Measurements from ENCODE around the gene CFAP45.

Gene CFAP45, protein sequence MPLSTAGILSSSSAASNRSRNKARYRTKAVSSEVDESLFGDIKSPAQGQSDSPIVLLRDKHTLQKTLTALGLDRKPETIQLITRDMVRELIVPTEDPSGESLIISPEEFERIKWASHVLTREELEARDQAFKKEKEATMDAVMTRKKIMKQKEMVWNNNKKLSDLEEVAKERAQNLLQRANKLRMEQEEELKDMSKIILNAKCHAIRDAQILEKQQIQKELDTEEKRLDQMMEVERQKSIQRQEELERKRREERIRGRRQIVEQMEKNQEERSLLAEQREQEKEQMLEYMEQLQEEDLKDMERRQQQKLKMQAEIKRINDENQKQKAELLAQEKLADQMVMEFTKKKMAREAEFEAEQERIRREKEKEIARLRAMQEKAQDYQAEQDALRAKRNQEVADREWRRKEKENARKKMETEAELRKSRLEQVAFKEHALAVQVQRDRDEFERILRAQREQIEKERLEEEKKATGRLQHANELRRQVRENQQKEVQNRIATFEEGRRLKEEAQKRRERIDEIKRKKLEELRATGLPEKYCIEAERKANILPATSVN

DNA sequence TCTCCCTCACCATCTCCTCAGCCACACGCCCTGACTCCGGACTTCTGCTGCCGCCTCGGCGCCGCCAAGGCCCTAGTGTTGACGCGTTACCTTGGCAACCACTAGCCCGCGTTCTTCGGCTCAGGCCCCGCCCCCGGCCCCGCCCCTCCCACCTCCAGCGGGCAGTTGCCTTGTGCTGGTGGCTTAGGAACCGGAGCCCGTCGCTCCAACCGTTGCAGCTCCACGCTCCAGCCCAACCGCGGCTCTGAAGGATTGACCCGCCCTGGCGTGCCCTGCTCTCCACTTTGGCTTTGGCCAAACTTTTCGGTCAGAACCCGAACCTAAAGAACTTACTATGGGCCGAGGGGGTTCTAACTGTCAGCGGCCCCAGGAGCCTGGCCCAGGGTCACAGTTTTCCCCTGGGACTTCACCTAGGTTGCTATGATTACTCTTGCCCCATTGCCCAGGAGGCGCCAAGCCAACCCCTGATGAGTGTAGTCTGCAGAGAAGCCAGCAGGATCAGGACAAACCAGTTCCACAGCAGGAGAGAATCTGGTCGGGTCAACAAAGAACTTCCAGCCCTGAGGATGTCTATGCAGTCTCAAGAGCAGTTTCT lies at the start of gene CFAP45:
TSS of gene CFAP45 (minus strand) at position 80 of the 595 bp plus-strand sequence. CDS start at position 13, 67 bp downstream.
- DNase-seq, result peak; percentile 35

DNA sequence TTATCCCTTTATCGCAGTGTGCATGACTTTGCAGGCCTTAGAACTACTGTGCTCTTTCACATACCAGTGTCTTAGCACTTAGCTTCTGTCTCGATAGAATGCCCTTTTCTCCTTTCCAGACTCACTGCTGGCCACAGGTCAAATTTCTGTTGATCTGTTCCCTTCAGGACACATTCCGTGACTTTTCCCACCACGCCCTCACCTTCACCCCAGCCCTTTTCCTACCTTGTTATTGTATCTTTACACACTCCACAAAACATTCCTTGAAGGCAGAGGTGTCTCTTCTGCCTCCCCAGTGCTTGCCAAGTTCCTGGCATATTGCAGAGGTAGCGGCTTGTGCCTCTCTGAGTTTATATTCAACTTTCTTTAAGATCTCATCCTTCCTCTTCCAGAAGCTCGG lies 49.2 kb upstream of the CFAP45 start:
- DNase-seq, result no peak

DNA sequence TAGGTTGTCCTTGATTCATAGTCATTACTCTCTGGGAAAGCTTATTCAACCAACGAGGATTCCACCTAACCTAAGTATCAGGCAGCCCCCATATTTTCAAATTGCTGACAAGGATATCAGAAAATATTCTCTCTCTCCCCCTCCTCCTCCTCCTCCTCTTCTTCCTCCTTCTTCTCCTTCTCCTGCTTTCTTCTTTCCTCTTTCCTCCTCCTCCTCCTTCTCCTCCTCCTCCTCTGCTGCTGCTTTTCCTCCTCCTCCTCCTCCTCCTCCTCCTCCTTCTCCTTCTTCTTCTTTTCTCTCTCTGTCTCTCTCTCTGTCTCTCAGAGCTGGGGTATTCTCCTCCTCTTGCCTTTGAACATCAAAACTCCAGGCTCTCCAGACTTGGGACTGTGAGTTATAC lies 48.0 kb upstream of the CFAP45 start:
- DNase-seq, result no peak

DNA sequence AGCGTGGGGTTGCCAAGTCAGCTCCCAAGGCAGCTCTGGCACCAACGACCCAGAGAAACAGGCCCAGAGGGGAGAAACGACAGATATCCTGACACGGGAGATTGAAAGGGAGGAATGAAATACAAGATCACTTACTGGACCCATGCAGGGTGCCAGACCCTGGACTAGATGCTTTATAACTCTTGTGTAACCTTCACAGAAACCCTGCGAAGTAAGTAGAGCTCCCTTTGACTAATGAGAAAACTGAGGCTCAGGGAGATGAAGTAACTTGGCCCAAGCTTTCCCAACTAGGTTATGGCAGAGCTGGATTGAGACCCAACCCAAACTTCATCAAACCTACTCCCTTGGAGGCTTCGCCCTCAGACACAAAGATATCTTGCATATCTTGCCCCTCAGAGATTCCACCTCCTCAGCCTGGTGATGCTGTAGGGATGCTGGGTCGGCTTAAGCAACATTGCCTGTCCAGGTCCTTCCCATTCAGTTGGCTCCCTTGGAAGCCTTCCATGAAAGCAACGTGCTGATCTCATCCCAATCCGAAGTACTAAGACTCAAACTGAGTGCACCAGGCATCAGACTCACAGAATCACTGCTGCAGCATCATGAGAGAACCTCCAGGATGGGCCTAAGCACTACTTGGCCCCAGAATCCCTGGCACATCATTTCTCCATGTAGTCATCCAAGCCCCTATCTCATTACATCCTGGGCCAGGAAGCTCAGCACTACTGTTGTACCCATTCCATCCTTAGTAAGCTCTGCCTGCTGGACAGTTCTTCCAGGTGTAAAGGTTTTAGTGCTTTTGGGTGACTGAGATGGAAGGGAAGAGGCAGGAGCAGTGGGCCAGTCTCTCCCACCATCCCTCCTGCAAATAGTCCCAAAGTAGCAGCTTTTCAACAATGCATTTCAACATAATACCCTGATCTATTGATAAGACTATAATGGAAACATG lies 46.5 kb upstream of the CFAP45 start:
- DNase-seq, result peak; percentile 58

GRCh38 chr1:159945483-159946241 lies 45.7 kb upstream of the CFAP45 start, which contains the start of gene IGSF9:
IGSF9 (minus strand) TSS chr1:159945613; CDS start chr1:159943454, 2,159 bp downstream.
- peak; percentile 95 for DNase-seq

GRCh38 chr1:159944623-159945455 lies 44.9 kb upstream of the CFAP45 start:
- peak; percentile 93 for DNase-seq

- peak; percentile 92 for DNase-seq
Measured at GRCh38 chr1:159943908-159944622, 44.1 kb upstream of the CFAP45 start.

GRCh38 chr1:159943278-159943640 lies 43.3 kb upstream of the CFAP45 start:
- no peak for DNase-seq

DNA sequence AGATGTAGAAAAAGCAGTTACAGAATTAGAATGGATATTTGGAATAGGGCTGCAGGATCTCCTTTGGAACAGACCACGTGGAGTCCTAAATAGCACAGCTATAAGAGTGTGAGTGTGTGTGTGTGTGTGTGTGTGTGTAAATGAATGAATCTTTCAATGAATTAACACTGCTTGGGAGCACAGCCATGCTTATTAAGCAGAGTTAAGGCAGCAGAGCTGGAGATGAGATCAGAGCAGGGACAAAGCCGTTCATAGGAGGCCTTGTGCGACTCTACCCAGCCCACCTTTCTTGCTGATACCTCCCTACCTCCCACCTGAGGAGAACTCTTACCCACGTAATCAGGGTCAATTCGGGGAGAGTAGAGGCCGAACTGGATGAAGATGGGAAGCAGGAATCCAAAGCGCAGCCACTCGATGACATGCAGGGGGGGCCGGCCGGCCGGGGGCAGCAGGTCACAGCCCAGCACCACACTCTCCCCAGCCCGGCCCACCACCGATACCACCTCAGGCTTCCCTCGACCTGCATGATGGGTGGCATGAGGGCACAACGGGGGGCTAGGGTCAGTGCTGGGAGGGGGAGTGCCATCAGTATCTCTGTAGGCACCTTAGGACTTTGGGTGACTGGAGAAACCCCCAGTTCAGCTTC lies 42.8 kb upstream of the CFAP45 start:
- DNase-seq, result no peak

- no peak for DNase-seq
Measured at GRCh38 chr1:159941591-159942560, 41.9 kb upstream of the CFAP45 start.

DNA sequence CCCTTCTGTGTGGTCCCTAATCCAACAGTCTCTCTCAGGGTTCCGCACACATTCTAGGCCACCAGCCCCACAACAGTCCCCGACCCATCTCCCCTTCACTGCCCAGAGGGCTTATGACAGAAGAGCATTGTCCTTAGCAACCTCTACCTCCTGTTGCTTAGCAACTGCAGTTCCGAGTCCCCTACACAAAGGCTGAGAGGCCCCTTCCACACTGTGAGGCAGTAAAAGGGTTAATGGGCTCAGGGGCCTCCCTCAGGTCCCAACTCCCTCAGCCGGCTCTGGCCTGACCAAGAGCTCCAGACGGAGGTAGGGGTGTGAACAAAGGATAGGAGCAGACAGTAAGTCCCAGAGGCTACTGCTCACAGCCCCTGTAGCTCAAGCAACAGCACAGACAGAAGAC lies 41.2 kb upstream of the CFAP45 start:
- DNase-seq, result no peak

- DNase-seq, result no peak
Measured at GRCh38 chr1:159940006-159940620, 40.1 kb upstream of the CFAP45 start.

DNA sequence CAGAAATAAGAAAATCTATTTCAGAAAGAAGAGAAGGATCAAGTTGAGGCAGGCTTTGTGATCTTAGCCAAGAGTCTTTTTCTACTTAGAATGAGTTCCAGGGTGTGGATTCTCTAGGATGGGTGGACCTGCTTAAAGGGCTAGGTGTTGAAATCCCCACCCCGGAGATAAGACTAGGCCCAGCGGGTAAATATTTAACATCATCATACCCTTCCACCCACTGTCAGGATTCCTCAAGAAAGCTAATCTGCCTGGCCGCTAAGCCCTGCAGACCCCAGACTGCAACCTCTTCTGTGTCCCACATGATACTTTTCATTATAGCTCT lies 39.7 kb upstream of the CFAP45 start:
- DNase-seq, result no peak

DNA sequence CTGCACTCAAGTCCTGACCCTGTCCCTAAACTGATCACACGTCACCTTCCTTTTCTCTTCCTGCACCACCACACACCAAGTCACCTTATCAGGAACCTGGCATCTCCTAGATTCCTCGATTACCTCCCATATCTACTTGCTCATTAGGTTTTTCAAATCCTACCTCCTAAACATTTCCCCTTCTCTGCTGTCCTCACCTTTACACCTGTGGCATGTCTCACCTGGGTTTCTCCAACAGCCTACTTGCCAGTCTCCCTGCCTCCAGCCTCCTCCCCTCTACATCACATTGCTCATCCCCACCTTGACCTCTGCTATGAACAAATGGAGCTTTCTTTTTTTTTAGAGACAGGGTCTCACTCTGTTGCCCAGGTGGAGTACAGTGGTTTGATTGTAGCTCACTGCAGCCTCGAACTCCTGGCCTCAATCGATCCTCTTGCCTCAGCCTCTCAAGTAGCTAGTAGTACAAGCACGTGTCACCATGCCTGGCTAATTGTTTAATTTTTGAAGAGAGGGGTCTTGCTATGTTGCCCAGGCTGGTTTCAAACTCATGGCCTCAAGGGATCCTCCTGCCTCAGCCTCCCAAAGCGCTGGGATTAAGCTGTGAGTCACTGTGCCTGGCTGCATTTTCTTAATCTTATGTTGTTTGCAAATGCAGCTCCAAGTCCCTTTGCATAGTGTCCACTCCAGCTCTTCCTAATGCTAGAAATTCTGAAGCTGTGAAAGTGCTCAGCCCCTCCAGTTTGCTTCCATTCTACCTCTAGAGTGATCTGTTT lies 39.1 kb upstream of the CFAP45 start:
- no peak for DNase-seq

DNA sequence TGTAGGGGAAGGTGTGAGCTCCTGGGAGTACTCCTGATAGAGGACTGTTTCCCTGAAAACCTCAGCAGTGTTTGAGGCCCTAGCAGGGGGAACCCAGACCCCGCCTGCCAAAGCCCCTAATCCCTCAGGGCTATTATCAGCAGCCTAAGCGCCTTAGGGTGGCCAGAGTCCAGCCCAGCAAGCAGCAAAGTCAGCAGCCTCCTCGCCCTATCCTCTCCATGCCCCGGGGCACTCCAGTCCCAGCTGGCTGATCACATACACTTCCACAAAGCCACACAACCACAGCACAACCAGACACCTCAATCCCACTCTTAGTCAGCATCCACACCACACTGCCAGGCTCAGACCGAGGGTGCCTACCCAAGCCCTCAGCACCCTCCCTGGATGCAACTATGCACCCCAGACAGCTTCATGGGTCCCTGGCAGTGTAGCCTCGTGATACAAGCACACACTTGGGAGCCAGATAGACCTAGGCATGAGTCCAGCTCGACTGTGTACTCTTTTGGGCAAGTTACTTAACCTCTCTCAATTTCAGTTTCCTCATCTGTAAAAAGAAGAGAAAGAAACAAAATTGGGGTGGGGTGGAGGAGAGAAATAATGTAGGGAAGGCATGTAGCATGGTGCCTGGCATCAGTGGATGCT lies 38.4 kb upstream of the CFAP45 start:
- no peak for DNase-seq

DNA sequence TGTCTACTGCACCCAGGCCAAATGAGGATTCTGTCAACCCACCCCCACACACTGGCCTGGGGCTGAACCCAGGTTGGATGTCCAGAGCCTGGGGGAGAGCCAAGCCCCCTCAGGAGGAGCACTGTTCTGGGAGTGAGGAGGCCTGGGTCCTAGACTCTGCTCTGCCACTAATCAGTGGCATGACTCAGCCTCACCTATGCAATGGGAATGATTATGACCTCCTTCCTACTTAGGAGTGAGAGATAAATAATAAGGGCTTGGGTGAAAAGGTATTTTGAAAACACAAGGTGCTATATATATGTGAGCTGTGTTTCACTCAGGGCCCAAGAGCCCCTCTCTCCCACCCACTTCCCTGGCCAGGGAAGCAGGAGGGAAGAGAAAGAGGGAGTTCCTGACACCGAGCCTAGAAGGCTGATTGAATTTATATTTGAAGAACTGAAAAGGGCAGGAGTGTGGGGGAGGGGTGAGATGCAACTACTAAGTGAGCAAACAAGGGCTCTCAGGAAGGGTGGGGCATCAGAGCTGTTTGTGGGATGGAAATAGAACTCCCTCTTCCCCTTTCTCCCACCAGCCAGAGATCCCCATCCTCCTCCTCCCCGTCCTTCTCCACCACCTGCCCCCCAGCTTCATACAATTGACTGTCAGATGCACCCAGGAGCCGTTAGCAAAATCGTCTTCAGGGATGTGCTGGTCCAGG lies 37.2 kb upstream of the CFAP45 start:
- no peak for DNase-seq
